H1 (cell line): ENCODE data around the gene MCF2L2.

Experiments used
- ATF2 ChIP-seq: IDR thresholded peaks from 2 replicates; pipeline ENCODE4 v1.6.1; 2012; ENCODE audit warnings: low read length, inconsistent platforms
- ATF3 ChIP-seq: IDR thresholded peaks from 2 replicates; pipeline ENCODE4 v1.6.1; 2011; ENCODE audit warnings: low read depth, mild to moderate bottlenecking, low read length; ENCODE audit not compliant: insufficient read depth
- CHD1 ChIP-seq: IDR thresholded peaks from 2 replicates; pipeline ENCODE4 v1.6.1; 2012; ENCODE audit warnings: low read depth, low read length, improper control_type of control experiment
- CTCF ChIP-seq, 3 experiments: IDR thresholded peaks; 1 replicate in 2 of 3; 2 replicates in 1 of 3; pipeline versions ENCODE4 v1.5.1 to v1.6.1; 2011; ENCODE audit warnings: low read length in 3 of 3, mild to moderate bottlenecking in 3 of 3, inconsistent platforms in 2 of 3, low read depth in 1 of 3, moderate library complexity in 1 of 3; ENCODE audit not compliant: insufficient read depth in 1 of 3; ENCODE audit errors: control extremely low read depth in 1 of 3
- EZH2 ChIP-seq: fragments of 200-600 bp; sonication (generic); IDR thresholded peaks from 2 replicates; pipeline ENCODE4 v1.7.1; 2012; ENCODE audit warnings: low read depth, mild to moderate bottlenecking, moderate library complexity, low read length, inconsistent platforms; ENCODE audit not compliant: severe bottlenecking
- HDAC6 ChIP-seq: IDR thresholded peaks from one replicate; pipeline ENCODE4 v1.7.1; 2012; ENCODE audit warnings: low read depth, mild to moderate bottlenecking, inconsistent platforms, low read length, moderate library complexity
- JUN ChIP-seq: IDR thresholded peaks from 2 replicates; pipeline ENCODE4 v1.6.1; 2011; ENCODE audit warnings: low read depth, mild to moderate bottlenecking, improper control_type of control experiment, low read length
- JUND ChIP-seq: IDR thresholded peaks from 2 replicates; pipeline ENCODE4 v1.6.1; 2011; ENCODE audit warnings: mild to moderate bottlenecking, improper control_type of control experiment, low read length
- POLR2A ChIP-seq, 2 experiments: IDR thresholded peaks; 1 replicate in 1 of 2; 2 replicates in 1 of 2; pipeline ENCODE4 v1.6.1; 2011; ENCODE audit warnings: low read depth in 2 of 2, low read length in 2 of 2, mild to moderate bottlenecking in 2 of 2; ENCODE audit errors: control extremely low read depth in 1 of 2
- POLR2AphosphoS5 ChIP-seq: IDR thresholded peaks from 2 replicates; pipeline ENCODE4 v1.6.1; 2011; ENCODE audit warnings: low read depth, low read length
- RAD21 ChIP-seq, 2 experiments: IDR thresholded peaks in 1 of 2; conservative IDR thresholded peaks in 1 of 2; 2 replicates each; pipeline ENCODE4 v1.6.1; 2011; ENCODE audit warnings: low read depth in 2 of 2, low read length in 2 of 2, improper control_type of control experiment in 1 of 2, inconsistent platforms in 1 of 2, mild to moderate bottlenecking in 1 of 2, moderate library complexity in 1 of 2
- SAP30 ChIP-seq: fragments of 300-600 bp; sonication (generic); IDR thresholded peaks from 2 replicates; pipeline ENCODE4 v1.7.1; 2012; ENCODE audit warnings: low read length, moderate library complexity, mild to moderate bottlenecking, inconsistent platforms; ENCODE audit not compliant: insufficient read depth, insufficient replicate concordance
- TAF7 ChIP-seq: optimal IDR thresholded peaks from 2 replicates; pipeline ENCODE3; 2011; ENCODE audit warnings: low read depth, mild to moderate bottlenecking, inconsistent platforms, low read length, moderate library complexity, borderline replicate concordance
- ZNF274 ChIP-seq: IDR thresholded peaks from 2 replicates; pipeline ENCODE4 v1.7.0; 2012; ENCODE audit warnings: low read length, borderline replicate concordance; ENCODE audit errors: extremely low read depth

- TF ChIP-seq POLR2AphosphoS5 (no peak), CHD1 (no peak), POLR2A (IDR thresholded peaks at IDR 0.05; ENCODE audit: control extremely low read depth in 1 of 2, low read depth in 2 of 2, low read length in 2 of 2) (no peak), ATF3 (no peak), HDAC6 (no peak), TAF7 (no peak), EZH2 (no peak), CTCF (IDR thresholded peaks at IDR 0.05; ENCODE audit: control extremely low read depth in 1 of 3, insufficient read depth in 1 of 3, low read depth in 1 of 3, low read length in 3 of 3) (peak in 1 of 3 experiments; percentile 13; a peak in 1 of 4 replicates), RAD21 (IDR thresholded peaks at IDR 0.05 in 1 of 2, conservative IDR thresholded peaks at IDR 0.05 in 1 of 2; ENCODE audit: low read depth in 2 of 2, low read length in 2 of 2) (no peak), SAP30 (no peak), JUN (no peak), ATF2 (no peak), JUND (no peak), ZNF274 (no peak)
Observed at GRCh38 chr3:183160616-183161015, 267.8 kb downstream of the MCF2L2 start.
